Epithelial cell of esophagus (primary cell): ENCODE measurements around the gene UBTD2.

ENCODE experiments used
- DNase-seq: peaks from one replicate; pipeline ENCODE4 v3.0.0; 2010; ENCODE audit warnings: low read depth
- H3K4me3 ChIP-seq: 2 replicates; pipeline ENCODE4 v1.5.1; 2011; ENCODE audit warnings: mild to moderate bottlenecking, low read length, control low read depth
- CTCF ChIP-seq: IDR thresholded peaks from 2 replicates; pipeline ENCODE4 v1.5.1; 2011; ENCODE audit warnings: low read depth, mild to moderate bottlenecking, low read length, control low read depth, inconsistent platforms; ENCODE audit not compliant: insufficient read depth; ENCODE audit errors: missing control alignments

Gene UBTD2

GRCh38 chr5:172172912-172173563 lies 110.5 kb downstream of the UBTD2 start:
- no peak for TF ChIP-seq CTCF
- H3K4me3 ChIP-seq: no peak overlapping the region
- no peak for DNase-seq

- TF ChIP-seq CTCF: no peak
- DNase-seq: no peak
- H3K4me3 ChIP-seq: no peak overlapping the region
These were observed 112.4 kb downstream of the UBTD2 start for GRCh38 chr5:172171118-172171517.

GRCh38 chr5:172170251-172170701 lies 113.3 kb downstream of the UBTD2 start:
- no peak for TF ChIP-seq CTCF
- peak; percentile 35 for DNase-seq
- no peak overlapping the region for H3K4me3 ChIP-seq

- no peak overlapping the region for H3K4me3 ChIP-seq
- no peak for DNase-seq
- no peak for TF ChIP-seq CTCF
These were observed 114.3 kb downstream of the UBTD2 start for GRCh38 chr5:172169216-172169615.

GRCh38 chr5:172168311-172168710 lies 115.3 kb downstream of the UBTD2 start:
- no peak for DNase-seq
- H3K4me3 ChIP-seq: no peak overlapping the region
- no peak for TF ChIP-seq CTCF

- H3K4me3 ChIP-seq: no peak overlapping the region
- no peak for DNase-seq
- no peak for TF ChIP-seq CTCF
These were observed 115.7 kb downstream of the UBTD2 start for GRCh38 chr5:172167895-172168294.
